ENCODE data around the gene ATG9B.

Gene ATG9B

DNA sequence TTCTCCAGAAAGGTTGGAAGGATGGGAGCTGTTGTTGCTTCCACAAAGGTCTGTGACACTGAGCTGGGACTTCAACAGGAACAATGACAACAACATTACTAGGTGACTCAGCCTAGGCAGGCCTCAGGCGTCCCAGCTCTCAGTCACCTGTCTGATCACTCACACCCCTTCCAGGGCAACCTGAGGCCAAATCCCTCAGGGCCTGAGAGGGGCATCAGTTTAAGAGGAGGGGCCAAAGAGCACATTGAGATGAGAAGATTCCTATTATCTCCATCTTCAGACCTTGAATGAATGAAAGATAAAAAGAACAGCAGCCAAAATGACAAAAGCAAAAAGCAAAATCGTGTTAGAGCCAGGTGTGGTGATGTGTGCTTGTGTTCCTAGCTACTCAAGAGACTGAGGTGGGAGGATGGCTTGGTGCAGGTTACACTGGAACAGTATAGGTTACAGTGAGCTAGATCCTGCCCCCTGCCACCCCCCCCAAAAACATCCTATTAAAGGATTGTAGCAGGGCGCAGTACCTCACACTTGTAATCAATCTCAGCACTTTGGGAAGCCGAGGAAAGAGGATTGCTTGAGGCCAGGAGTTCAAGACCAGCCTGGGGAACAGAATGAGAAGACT is at the start of gene ATG9B:
Gene ATG9B, minus strand, starts transcription at position 60 of the 622 bp plus-strand sequence. CDS start 71 bp downstream, outside the sequence.
- no peak for DNase-seq (ENCODE audit: low spot score)

DNA sequence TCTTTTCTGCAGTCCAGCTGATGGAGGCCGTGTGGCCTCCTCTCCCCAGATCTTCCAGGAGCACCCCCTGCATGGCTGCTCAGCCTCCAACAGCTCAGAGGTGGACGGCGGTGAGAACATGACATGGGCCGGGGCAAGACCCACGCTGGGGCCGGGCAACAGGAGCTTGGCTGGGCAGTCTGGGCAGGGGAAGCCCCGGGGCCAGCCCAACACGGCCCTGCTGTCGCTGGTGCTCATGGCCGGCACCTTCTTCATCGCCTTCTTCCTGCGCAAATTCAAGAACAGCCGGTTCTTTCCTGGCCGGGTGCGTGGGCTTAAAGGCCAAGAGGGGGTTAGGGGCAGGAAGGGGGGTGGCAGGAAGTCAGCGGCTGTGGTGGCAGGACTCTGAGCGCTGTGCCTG is 49.7 kb upstream of the ATG9B start:
- DNase-seq (ENCODE audit: low spot score) = no peak

DNA sequence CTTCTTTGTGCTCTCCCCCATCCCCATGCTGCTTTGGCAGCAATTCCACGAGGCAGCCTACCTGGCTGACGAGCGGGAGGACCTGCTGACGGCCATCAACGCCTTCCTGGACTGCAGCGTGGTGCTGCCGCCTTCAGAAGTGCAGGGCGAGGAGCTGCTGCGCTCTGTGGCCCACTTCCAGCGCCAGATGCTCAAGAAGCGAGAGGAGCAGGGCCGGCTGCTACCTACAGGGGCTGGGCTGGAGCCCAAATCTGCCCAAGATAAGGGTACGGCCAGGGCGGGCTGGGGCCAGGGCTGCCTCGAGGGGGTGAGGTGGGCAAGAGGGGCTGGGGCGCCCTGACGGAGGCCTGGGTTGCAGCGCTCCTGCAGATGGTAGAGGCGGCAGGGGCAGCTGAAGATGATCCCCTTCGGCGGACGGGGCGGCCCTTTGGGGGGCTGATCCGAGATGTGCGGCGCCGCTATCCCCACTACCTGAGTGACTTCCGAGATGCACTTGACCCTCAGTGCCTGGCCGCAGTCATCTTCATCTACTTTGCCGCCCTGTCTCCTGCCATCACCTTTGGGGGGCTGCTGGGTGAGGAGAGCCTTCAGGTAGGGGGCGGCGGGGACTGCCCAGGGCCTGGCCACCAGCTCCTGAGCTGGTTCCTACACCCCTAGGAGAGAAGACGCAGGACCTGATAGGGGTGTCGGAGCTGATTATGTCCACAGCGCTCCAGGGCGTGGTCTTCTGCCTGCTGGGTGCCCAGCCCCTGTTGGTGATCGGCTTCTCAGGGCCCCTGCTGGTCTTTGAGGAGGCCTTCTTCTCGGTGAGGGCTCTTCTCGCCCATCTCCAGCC is 47.0 kb upstream of the ATG9B start:
- DNase-seq (ENCODE audit: low spot score) = no peak

DNA sequence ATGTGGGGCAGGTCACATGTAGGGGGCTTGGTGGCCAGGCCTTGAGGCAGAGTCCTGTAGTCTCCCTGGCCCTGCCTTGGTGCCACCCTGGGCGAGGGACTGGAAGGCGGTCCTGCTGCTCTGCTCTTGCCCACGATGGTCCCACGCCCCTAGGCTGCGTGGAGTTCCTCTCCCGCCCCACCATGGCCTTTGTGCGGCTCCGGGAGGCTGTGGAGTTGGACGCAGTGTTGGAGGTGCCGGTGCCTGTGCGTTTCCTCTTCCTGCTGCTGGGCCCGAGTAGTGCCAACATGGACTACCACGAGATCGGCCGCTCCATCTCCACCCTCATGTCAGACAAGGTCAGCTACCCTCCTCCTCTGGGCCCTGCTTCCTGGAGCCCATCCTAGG is 46.3 kb upstream of the ATG9B start:
- DNase-seq (ENCODE audit: low spot score) = no peak

DNA sequence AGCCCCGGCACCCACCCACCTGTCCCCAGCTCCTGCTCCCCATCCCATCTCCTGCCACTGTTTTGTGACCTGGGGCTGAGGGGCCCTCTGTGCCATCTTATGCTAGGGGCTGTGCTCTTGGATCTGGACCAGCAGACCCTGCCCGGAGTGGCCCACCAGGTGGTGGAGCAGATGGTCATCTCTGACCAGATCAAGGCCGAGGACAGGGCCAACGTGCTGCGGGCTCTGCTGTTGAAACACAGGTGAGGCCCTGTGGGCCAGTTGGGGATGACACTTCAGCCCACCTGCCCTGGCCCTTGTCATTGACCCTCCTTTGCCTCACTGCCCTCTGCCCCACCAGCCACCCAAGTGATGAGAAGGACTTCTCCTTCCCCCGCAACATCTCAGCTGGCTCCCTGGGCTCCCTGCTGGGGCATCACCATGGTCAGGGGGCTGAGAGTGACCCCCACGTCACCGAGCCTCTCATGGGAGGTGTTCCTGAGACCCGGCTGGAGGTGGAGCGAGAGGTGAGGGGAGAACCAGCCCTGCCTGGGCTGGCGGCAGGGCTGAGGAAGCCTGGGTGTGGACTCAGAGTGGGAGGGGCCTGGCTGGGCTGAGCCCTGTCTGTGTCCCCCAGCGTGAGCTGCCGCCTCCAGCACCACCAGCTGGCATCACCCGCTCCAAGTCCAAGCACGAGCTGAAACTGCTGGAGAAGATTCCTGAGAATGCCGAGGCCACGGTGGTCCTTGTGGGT is 45.7 kb upstream of the ATG9B start:
- no peak for DNase-seq (ENCODE audit: low spot score)

- DNase-seq (ENCODE audit: low spot score) = no peak
Observed at GRCh38 chr7:151068069-151068773, 43.9 kb upstream of the ATG9B start.

GRCh38 chr7:151066273-151066974 is 42.1 kb upstream of the ATG9B start:
- DNase-seq (ENCODE audit: low spot score) = no peak

GRCh38 chr7:151065516-151065915 is 41.2 kb upstream of the ATG9B start:
- no peak for DNase-seq (ENCODE audit: low spot score)

DNA sequence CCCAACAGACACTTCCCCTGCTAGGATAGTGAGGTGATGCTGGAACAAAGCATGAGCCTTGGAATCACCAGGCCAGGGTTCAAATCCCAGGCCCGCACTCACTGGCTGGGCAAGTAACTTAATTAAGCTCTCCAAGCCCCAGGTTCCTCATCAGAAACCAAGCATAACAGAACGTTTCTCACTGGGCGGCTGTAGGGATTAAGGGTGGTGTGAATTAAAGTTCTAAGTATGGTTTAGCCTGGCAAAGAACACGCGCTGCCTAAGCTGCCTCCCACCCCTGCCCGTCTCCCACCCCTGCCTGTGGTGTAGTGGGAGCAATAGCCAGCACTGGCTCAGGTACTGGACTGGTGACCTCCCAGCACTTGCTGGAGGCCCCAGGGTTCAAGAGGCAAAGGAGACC is 40.7 kb upstream of the ATG9B start:
- DNase-seq (ENCODE audit: low spot score) = no peak

DNA sequence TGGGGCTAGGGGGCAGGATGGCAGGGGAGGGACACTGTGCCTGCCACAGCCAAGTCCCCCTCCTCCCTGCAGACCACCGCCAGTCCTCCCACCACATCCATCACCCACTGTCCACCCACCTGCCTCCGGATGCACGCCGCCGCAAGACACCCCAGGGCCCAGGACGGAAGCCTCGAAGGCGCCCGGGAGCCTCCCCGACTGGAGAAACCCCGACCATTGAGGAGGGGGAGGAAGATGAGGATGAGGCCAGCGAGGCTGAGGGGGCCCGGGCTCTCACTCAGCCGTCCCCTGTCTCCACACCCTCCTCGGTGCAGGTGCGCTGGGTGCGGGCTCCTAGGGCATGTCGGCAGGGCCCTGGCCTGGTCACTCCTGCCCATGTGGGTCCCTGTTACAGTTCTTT is 40.2 kb upstream of the ATG9B start:
- DNase-seq (ENCODE audit: low spot score) = no peak

DNA sequence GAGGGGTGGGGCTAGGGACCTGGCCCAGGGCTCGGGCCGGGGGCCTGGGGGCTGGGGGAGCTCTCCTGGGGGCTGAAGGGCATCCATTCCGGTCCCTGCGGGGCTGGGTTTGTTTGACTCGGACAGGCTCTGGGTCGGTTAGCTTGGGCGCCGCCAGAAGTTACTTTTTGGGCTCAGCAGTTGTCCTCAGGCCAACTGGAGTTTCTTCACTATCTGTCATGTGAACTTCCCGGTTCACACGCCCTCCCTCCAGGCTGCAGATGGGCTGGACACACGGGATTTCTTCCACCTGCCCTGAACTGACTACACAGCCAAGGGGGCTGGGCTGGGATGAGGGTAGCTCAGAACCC is 38.9 kb upstream of the ATG9B start:
- no peak for DNase-seq (ENCODE audit: low spot score)

- DNase-seq (ENCODE audit: low spot score) = no peak
Observed at GRCh38 chr7:151062399-151063211, 38.3 kb upstream of the ATG9B start.

- DNase-seq (ENCODE audit: low spot score) = no peak
Observed at GRCh38 chr7:151062111-151062398, 37.8 kb upstream of the ATG9B start.

GRCh38 chr7:151061213-151062110 is 37.2 kb upstream of the ATG9B start:
- no peak for DNase-seq (ENCODE audit: low spot score)

- DNase-seq (ENCODE audit: low spot score) = peak; percentile 63
Observed at GRCh38 chr7:151060416-151061212, 36.3 kb upstream of the ATG9B start.

GRCh38 chr7:151060113-151060415 is 35.8 kb upstream of the ATG9B start:
- DNase-seq (ENCODE audit: low spot score) = no peak

GRCh38 chr7:151059367-151060112 is 35.2 kb upstream of the ATG9B start, which contains the start of gene SLC4A2:
Gene SLC4A2, plus strand, starts transcription at chr7:151059589. Its CDS starts 2,399 bp downstream, at chr7:151061988.
- DNase-seq (ENCODE audit: low spot score) = peak; percentile 96

- DNase-seq (ENCODE audit: low spot score) = no peak
Observed at GRCh38 chr7:151058781-151059366, 34.6 kb upstream of the ATG9B start.

Data from hepatic stellate cell (primary cell).